Activated naive CD8-positive, alpha-beta T cell treated with anti-CD3 and anti-CD28 coated beads, Interleukin-2, amount 10 ng/mL, durations not matched to agents 7 days and 5 days (primary cell): ENCODE data around the gene LGR6. TPM values are rescaled to one million over a fixed set of nuclear protein-coding genes. Genes with fewer than 3 reads are reported as not detected.
"Not testable (repeated sequence)": the region's sequence is repeated elsewhere in the genome, so short reads cannot be mapped to it uniquely, and the experiment has no call there.

Source experiments
- ATAC-seq: fragments of 150-1000 bp; cut with Tn5 transposase; one replicate; pipeline ENCODE4 v1.10.0; 2021; ENCODE audit warnings: low read depth, moderate library complexity
- POLR2A ChIA-PET: fragments of 350-600 bp; sonication (Branson Sonifier 250); formaldehyde crosslinking; loops from one replicate; lab custom pipeline; 2021; ENCODE audit warnings: antibody characterized with exemption; lab: Charles Lee
- DNase-seq: peaks from one replicate; pipeline ENCODE4 v3.0.0; 2021
- H3K27ac Mint-ChIP-seq: one replicate; pipeline ENCODE4 v1.8.0; 2022; ENCODE audit warnings: mild to moderate bottlenecking, mixed read lengths
- H3K27me3 Mint-ChIP-seq: one replicate; pipeline ENCODE4 v1.8.0; 2022; ENCODE audit warnings: mild to moderate bottlenecking, moderate library complexity, mixed read lengths
- H3K36me3 Mint-ChIP-seq: one replicate; pipeline ENCODE4 v1.8.0; 2021; ENCODE audit warnings: mild to moderate bottlenecking, mixed read lengths
- H3K4me1 Mint-ChIP-seq: one replicate; pipeline ENCODE4 v1.8.0; 2021; ENCODE audit warnings: mixed read lengths
- H3K4me3 Mint-ChIP-seq: one replicate; pipeline ENCODE4 v1.8.0; 2022; ENCODE audit warnings: mild to moderate bottlenecking, moderate library complexity, mixed read lengths
- H3K9me3 Mint-ChIP-seq: one replicate; pipeline ENCODE4 v1.8.0; 2021; ENCODE audit warnings: mixed read lengths
- total RNA-seq, 2 experiments: library from RNA; stranded (reverse); gene quantifications; one replicate each; pipeline ENCODE4 v1.2.3, GENCODE V29; 2021

LGR6 gene
- total RNA-seq, 2 experiments from 2014 or later = 2.7 to 5.2 TPM

GRCh38 chr1:202349206-202349928 is 155.8 kb downstream of the LGR6 start:
- DNase-seq (no peak), ATAC-seq (no peak)
- Mint-ChIP-seq H3K36me3 (no peaks in the 10 kb centered on the region), H3K27ac (peak overlapping the region; percentile 96), H3K4me3 (peak overlapping the region; percentile 92), H3K9me3 (no peaks in the 10 kb centered on the region), H3K27me3 (no peaks in the 10 kb centered on the region), H3K4me1 (peaks cover 21% of the 10 kb centered on the region)
- POLR2A ChIA-PET = interaction anchor here (1.3 to 2.9 kb wide), 2 partner anchors 8 to 187 kb away, joined by 3 to 22 read pairs; partner anchors contain the start of gene UBE2T

GRCh38 chr1:202351725-202352124 is 158.1 kb downstream of the LGR6 start:
- Mint-ChIP-seq H3K4me3 (no peak overlapping the region), H3K36me3 (no peaks in the 10 kb centered on the region), H3K27ac (no peak overlapping the region), H3K9me3 (no peaks in the 10 kb centered on the region), H3K4me1 (peaks cover 21% of the 10 kb centered on the region), H3K27me3 (no peaks in the 10 kb centered on the region)
- POLR2A ChIA-PET = interaction anchor here (2.9 kb wide), 1 partner anchor 10 kb away, joined by 22 read pairs; the partner anchor contains the start of gene UBE2T
- DNase-seq (no peak), ATAC-seq (no peak)

GRCh38 chr1:202352583-202353197 is 159.1 kb downstream of the LGR6 start:
- H3K36me3 Mint-ChIP-seq, POLR2A ChIA-PET, H3K9me3 Mint-ChIP-seq, H3K4me3 Mint-ChIP-seq, H3K27ac Mint-ChIP-seq, ATAC-seq, H3K27me3 Mint-ChIP-seq, DNase-seq: not testable (repeated sequence)
- peaks cover 20% of the 10 kb centered on the region for H3K4me1 Mint-ChIP-seq

GRCh38 chr1:202355944-202356553 is 162.4 kb downstream of the LGR6 start:
- H3K4me3 Mint-ChIP-seq = no peak overlapping the region
- no peak overlapping the region for H3K27ac Mint-ChIP-seq
- DNase-seq (no peak), ATAC-seq (no peak)
- POLR2A ChIA-PET = no interaction called here
- H3K36me3 Mint-ChIP-seq = no peaks in the 10 kb centered on the region
- no peaks in the 10 kb centered on the region for H3K9me3 Mint-ChIP-seq
- H3K4me1 Mint-ChIP-seq = peaks cover 3% of the 10 kb centered on the region
- H3K27me3 Mint-ChIP-seq = no peaks in the 10 kb centered on the region

- Mint-ChIP-seq H3K27me3 (no peaks in the 10 kb centered on the region), H3K36me3 (no peaks in the 10 kb centered on the region), H3K4me1 (peaks cover 3% of the 10 kb centered on the region), H3K9me3 (no peaks in the 10 kb centered on the region), H3K27ac (no peak overlapping the region), H3K4me3 (no peak overlapping the region)
- POLR2A ChIA-PET = no interaction called here
- ATAC-seq = no peak
- DNase-seq = no peak
Measured at GRCh38 chr1:202357506-202357905, 163.9 kb downstream of the LGR6 start.

GRCh38 chr1:202361224-202361623 is 167.6 kb downstream of the LGR6 start:
- Mint-ChIP-seq H3K36me3 (no peaks in the 10 kb centered on the region), H3K27me3 (no peaks in the 10 kb centered on the region), H3K4me1 (peaks cover 1% of the 10 kb centered on the region), H3K9me3 (no peaks in the 10 kb centered on the region), H3K27ac (no peak overlapping the region), H3K4me3 (no peak overlapping the region)
- POLR2A ChIA-PET = no interaction called here
- no peak for DNase-seq
- ATAC-seq = no peak

- Mint-ChIP-seq H3K9me3 (no peaks in the 10 kb centered on the region), H3K4me1 (peaks cover 1% of the 10 kb centered on the region), H3K27me3 (no peaks in the 10 kb centered on the region), H3K36me3 (no peaks in the 10 kb centered on the region), H3K27ac (no peak overlapping the region), H3K4me3 (no peak overlapping the region)
- POLR2A ChIA-PET = no interaction called here
- ATAC-seq (no peak), DNase-seq (no peak)
Measured at GRCh38 chr1:202361701-202362100, 168.1 kb downstream of the LGR6 start.

GRCh38 chr1:202362212-202362611 is 168.6 kb downstream of the LGR6 start:
- Mint-ChIP-seq H3K4me3 (no peak overlapping the region), H3K27ac (no peak overlapping the region), H3K9me3 (no peaks in the 10 kb centered on the region), H3K36me3 (no peaks in the 10 kb centered on the region), H3K4me1 (no peaks in the 10 kb centered on the region), H3K27me3 (no peaks in the 10 kb centered on the region)
- DNase-seq = no peak
- no peak for ATAC-seq
- POLR2A ChIA-PET = no interaction called here

GRCh38 chr1:202365092-202365815 is 171.7 kb downstream of the LGR6 start:
- POLR2A ChIA-PET = no interaction called here
- no peaks in the 10 kb centered on the region for H3K4me1 Mint-ChIP-seq
- H3K36me3 Mint-ChIP-seq = no peaks in the 10 kb centered on the region
- H3K27me3 Mint-ChIP-seq = no peaks in the 10 kb centered on the region
- H3K4me3 Mint-ChIP-seq = no peak overlapping the region
- ATAC-seq = no peak
- H3K27ac Mint-ChIP-seq = no peak overlapping the region
- no peaks in the 10 kb centered on the region for H3K9me3 Mint-ChIP-seq
- DNase-seq = no peak

GRCh38 chr1:202367271-202367670 is 173.7 kb downstream of the LGR6 start:
- H3K27ac Mint-ChIP-seq = no peak overlapping the region
- no peaks in the 10 kb centered on the region for H3K27me3 Mint-ChIP-seq
- POLR2A ChIA-PET = no interaction called here
- ATAC-seq = no peak
- DNase-seq = no peak
- H3K36me3 Mint-ChIP-seq = no peaks in the 10 kb centered on the region
- H3K4me3 Mint-ChIP-seq = no peak overlapping the region
- no peaks in the 10 kb centered on the region for H3K9me3 Mint-ChIP-seq
- H3K4me1 Mint-ChIP-seq = no peaks in the 10 kb centered on the region

Other genes starting within 250 kb of the LGR6 start
- not detected for gene LMOD1, start 247.3 kb upstream of the LGR6 start, total RNA-seq
- gene TIMM17A, start 238.3 kb upstream of the LGR6 start, total RNA-seq = 10 to 100 TPM; 34.0 to 39.5 TPM
- 10 to 100 TPM; 33.7 TPM for gene RNPEP, start 211.2 kb upstream of the LGR6 start, total RNA-seq
- gene ELF3, start 183.2 kb upstream of the LGR6 start, total RNA-seq = under 1 TPM; 0.82 to 0.83 TPM
- gene GPR37L1, start 70.9 kb upstream of the LGR6 start, total RNA-seq = not detected
- 10 to 100 TPM; 45.9 to 56.5 TPM for gene ARL8A, start 49.1 kb upstream of the LGR6 start, total RNA-seq
- gene PTPN7, start 33.2 kb upstream of the LGR6 start, total RNA-seq = 100 to 1,000 TPM; 172 to 181 TPM
- gene UBE2T, start 148.1 kb downstream of the LGR6 start, total RNA-seq = 10 to 100 TPM; 53.4 to 59.3 TPM
- gene PPP1R12B, start 154.9 kb downstream of the LGR6 start, total RNA-seq = 10 to 100 TPM; 26.9 to 27.7 TPM